HEK293 (cell line): ENCODE measurements around the gene STK26.

Source experiments
- ZNF776 ChIP-seq: fragments of 450-650 bp; formaldehyde crosslinking; IDR thresholded peaks from 2 replicates; pipeline ENCODE4 v1.5.0; 2017; ENCODE audit warnings: missing biosample characterization, missing genetic modification characterization, borderline replicate concordance
- ZNF792 ChIP-seq: fragments of 450-650 bp; formaldehyde crosslinking; IDR thresholded peaks from 2 replicates; pipeline ENCODE4 v1.5.1; 2016; ENCODE audit warnings: missing biosample characterization, missing genetic modification characterization
- ZNF837 ChIP-seq: fragments of 450-650 bp; formaldehyde crosslinking; IDR thresholded peaks from 2 replicates; pipeline ENCODE4 v1.5.1; 2016; ENCODE audit warnings: missing biosample characterization, missing genetic modification characterization
- TF ChIP-seq, protein P1 (sequence below): fragments of 450-650 bp; formaldehyde crosslinking; IDR thresholded peaks from 2 replicates; pipeline ENCODE4 v1.5.1; 2016; ENCODE audit warnings: missing biosample characterization, missing genetic modification characterization, borderline replicate concordance

DNA sequence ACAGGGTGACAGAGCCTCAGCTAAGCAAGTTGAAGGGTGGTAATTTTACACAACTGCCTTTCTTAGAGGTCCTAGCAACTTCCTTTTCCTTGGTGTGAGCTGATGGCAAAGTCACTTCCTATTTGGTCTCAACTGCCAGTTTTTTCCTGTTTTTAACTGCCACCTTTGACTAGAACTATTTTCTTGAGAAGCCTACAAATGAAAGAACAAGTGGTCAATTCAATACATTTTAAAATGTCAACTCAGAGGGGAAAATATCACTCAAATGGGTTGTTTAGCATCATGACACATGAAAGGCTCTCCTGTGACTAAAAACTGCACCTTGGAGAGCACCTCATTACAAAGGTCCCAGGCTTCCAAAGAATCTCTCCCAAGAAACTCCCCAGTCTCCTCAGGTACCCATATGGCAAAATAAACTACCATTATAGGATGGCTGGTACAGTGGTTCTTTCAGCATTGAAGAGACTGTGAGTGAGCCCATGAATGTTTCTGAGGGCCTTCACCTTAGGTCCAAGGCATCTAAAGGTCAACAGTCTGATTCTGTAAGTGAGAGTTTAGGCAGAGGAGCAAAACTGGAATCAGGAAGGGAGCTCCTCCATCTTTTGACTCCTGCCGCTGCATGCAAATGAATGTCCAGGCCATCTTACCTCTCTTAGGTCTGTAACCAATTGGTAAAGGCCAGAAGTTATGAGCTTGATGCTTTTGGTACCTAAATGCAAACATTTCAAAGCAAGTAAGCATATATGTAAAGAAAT is 5.5 kb upstream of the STK26 start:
- TF ChIP-seq ZNF776 (tag by site-specific recombination) (no peak), ZNF837 (tag by site-specific recombination) (no peak), ZNF792 (no peak)
- TF ChIP-seq, protein P1, sequence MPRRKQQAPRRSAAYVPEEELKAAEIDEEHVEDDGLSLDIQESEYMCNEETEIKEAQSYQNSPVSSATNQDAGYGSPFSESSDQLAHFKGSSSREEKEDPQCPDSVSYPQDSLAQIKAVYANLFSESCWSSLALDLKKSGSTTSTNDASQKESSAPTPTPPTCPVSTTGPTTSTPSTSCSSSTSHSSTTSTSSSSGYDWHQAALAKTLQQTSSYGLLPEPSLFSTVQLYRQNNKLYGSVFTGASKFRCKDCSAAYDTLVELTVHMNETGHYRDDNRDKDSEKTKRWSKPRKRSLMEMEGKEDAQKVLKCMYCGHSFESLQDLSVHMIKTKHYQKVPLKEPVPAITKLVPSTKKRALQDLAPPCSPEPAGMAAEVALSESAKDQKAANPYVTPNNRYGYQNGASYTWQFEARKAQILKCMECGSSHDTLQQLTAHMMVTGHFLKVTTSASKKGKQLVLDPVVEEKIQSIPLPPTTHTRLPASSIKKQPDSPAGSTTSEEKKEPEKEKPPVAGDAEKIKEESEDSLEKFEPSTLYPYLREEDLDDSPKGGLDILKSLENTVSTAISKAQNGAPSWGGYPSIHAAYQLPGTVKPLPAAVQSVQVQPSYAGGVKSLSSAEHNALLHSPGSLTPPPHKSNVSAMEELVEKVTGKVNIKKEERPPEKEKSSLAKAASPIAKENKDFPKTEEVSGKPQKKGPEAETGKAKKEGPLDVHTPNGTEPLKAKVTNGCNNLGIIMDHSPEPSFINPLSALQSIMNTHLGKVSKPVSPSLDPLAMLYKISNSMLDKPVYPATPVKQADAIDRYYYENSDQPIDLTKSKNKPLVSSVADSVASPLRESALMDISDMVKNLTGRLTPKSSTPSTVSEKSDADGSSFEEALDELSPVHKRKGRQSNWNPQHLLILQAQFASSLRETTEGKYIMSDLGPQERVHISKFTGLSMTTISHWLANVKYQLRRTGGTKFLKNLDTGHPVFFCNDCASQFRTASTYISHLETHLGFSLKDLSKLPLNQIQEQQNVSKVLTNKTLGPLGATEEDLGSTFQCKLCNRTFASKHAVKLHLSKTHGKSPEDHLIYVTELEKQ (tag by site-specific recombination): no peak
